ENCODE results near the gene SLC35D3.
"Not testable (repeated sequence)": the region's sequence is repeated elsewhere in the genome, so short reads cannot be mapped to it uniquely, and the experiment has no call there.

SLC35D3 gene

GRCh38 chr6:136963259-136963658 is 41.2 kb downstream of the SLC35D3 start:
- DNase-seq (ENCODE audit: extremely low read depth in 1 of 2, low read depth in 1 of 2) = no peak

DNA sequence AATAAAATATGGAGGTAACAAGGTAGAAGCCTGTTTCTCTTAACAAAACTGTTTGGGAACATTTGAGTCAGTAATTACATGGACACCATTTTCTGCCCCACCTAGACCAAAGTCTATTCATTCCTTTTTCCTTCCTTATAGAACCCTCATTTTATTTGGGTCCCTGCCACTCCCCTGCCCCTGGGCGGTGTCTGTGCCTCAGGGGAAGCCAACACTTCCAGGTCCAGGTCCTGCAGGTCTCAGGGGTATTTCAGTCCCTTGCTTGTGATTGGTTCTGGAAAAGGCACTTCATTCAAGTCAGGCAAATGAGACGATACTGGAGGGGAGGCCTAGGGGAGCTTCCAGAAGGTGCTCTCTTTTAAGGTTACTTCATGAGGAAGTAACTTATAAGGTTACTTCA is 42.3 kb downstream of the SLC35D3 start:
- no peak for DNase-seq (ENCODE audit: extremely low read depth in 1 of 2, low read depth in 1 of 2)

DNA sequence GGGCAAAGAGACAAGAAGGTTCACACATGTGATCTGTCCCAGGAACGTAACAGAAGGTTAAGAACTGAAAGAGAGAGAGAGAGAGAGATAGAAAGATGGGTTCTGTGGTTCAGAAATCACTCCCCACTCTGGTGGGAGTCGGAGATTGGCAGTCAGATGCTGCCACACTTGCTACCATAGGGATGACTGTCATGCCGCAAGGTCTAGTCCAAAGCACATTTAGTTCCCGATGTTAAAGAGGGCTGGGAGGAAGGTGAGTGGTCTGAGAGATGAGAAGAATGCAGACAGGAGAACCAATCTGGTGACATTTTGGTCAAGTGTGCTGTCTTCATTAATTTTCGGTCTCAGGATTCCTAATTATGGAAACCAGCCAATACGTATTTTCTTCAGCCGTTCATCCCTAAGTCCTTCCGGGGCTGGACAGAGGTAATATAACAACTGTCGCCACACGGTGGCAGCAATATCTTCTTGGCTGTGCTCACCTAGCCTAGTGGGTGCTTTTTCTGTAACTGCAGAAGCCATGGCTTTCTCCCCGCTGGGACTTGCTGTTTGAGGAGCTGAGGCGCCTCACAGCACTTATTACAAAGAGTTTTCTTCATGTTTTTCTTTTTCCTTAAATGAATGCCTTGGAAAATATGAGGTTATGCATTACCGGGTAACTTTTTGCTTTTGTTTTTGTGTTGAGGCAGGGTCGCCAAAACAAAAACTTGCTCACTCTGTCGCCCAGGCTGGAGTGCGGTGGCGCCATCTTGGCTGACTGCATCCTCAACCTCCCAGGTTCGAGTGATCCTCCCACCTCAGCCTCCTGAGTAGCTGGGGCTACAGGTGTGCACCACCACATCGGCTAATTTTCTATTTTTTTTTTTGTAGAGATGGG is 46.0 kb downstream of the SLC35D3 start:
- peak; percentile 20 to 23 for DNase-seq (ENCODE audit: extremely low read depth in 1 of 2, low read depth in 1 of 2)

DNA sequence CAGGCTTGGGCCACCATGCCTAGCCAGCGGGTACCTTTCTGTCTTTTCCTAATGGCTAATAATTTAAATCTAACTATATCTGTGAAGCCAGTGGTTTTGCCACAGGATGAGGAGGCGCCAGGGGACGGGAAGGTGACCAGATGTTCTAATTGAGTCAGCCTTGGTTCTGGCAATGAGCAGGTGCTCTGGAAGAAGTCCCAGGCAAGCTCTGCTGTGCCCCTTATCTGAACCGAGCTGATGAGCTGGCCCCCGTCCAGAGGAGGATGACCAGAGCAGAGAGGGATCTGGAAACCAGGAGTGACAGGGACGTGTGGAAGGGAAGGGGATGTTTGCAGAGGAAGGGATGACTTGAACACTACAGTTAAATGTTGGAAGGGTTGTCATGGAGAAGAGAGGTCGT is 46.7 kb downstream of the SLC35D3 start:
- no peak for DNase-seq (ENCODE audit: extremely low read depth in 1 of 2, low read depth in 1 of 2)

- no peak for DNase-seq (ENCODE audit: extremely low read depth in 1 of 2, low read depth in 1 of 2)
These were observed 47.3 kb downstream of the SLC35D3 start for GRCh38 chr6:136969433-136969832.

- DNase-seq (ENCODE audit: extremely low read depth in 1 of 2, low read depth in 1 of 2) = no peak
These were observed 47.8 kb downstream of the SLC35D3 start for GRCh38 chr6:136969930-136970329.

DNA sequence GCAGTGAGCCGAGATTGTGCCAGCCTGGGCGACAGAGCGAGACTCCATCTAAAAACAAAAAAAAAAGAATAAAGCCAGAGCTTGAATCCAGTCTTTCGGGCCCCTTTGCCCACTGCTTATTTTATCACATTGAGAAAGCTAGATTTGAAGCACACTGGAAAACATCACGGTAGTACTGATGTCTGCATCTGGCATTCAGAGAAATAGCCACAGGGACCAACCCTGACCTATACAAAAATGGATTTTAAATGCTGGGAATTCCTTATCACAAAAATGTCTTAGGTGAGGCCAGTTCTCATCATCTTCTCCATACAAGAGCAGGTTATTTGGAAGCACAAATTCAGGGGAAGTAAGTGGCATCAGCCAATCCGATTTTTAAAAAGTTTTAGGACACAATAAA is 49.5 kb downstream of the SLC35D3 start:
- DNase-seq (ENCODE audit: extremely low read depth in 1 of 2, low read depth in 1 of 2) = no peak

DNA sequence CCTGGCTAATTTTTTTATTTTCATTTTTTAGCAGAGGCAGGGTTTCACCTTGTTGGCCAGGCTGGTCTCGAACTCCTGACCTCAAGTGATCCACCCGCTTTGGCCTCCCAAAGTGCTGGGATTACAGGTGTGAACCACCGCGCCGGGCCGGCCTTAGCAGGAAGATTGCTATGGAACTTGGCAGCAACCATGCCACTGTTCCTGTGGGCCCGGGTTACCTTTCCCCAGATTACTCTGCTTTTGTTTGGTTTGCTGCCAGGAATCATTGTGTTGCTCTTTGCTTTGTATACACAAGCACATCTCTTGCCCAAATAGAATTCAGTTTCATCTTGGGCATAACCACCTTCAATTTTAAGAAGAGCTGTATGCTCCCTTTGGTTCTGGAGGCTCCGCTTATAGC is 51.7 kb downstream of the SLC35D3 start:
- not testable (repeated sequence) for DNase-seq (ENCODE audit: extremely low read depth in 1 of 2, low read depth in 1 of 2)
